IMR-90 (cell line): Measurements from ENCODE around the gene LBHD2. TPM values are rescaled to one million over a fixed set of nuclear protein-coding genes. Genes with fewer than 3 reads are reported as not detected.

Source experiments
- ATAC-seq: fragments of 200-7000 bp; cut with Tn5 transposase; 2 replicates; pipeline ENCODE4 v1.9.1; 2020; ENCODE audit warnings: low read depth, mild to moderate bottlenecking, moderate library complexity
- BruUV-seq: library from RNA; stranded (reverse); fragments of 400-500 nt; replicated peaks from 2 replicates; lab custom pipeline; 2021; lab: Mats Ljungman, UMichigan
- CTCF ChIA-PET: fragments of 300-600 bp; formaldehyde crosslinking; extraction: SDS; loops from one replicate; lab custom pipeline; 2021; ENCODE audit warnings: antibody characterized with exemption; lab: Yijun Ruan, JAX
- POLR2A ChIA-PET: fragments of 300-600 bp; sonication (Branson Sonifier 250); formaldehyde crosslinking; loops from one replicate; lab custom pipeline; 2022; ENCODE audit warnings: antibody characterized with exemption; ENCODE audit not compliant: unreplicated experiment; lab: Charles Lee
- DNase-seq: peaks from one replicate; pipeline ENCODE4 v3.0.0; 2013
- H2AFZ ChIP-seq: replicated peaks from 2 replicates; pipeline ENCODE3; 2013; ENCODE audit warnings: low read length, mild to moderate bottlenecking; ENCODE audit not compliant: poor library complexity
- H2AK5ac ChIP-seq: 2 replicates; pipeline ENCODE4 v1.6.1; 2013; ENCODE audit warnings: low read depth, low read length, inconsistent platforms
- H2AK9ac ChIP-seq: replicated peaks from 2 replicates; pipeline ENCODE3; 2013; ENCODE audit warnings: mild to moderate bottlenecking, low read depth, low read length, moderate library complexity; ENCODE audit not compliant: poor library complexity
- H2BK120ac ChIP-seq: 2 replicates; pipeline ENCODE4 v1.6.1; 2013; ENCODE audit warnings: low read depth, low read length, inconsistent platforms
- H2BK15ac ChIP-seq: 3 replicates; pipeline ENCODE4 v1.6.1; 2013; ENCODE audit warnings: low read depth, low read length, inconsistent platforms
- H2BK20ac ChIP-seq: 2 replicates; pipeline ENCODE4 v1.6.1; 2013; ENCODE audit warnings: low read depth, mild to moderate bottlenecking, inconsistent platforms, low read length, moderate library complexity
- H2BK5ac ChIP-seq: 2 replicates; pipeline ENCODE4 v1.6.1; 2013; ENCODE audit warnings: mild to moderate bottlenecking, low read depth, low read length, inconsistent platforms; ENCODE audit not compliant: poor library complexity, severe bottlenecking
- H3K14ac ChIP-seq: replicated peaks from 2 replicates; pipeline ENCODE4 v1.6.1; 2013; ENCODE audit warnings: low read depth, low read length, inconsistent platforms
- H3K18ac ChIP-seq: 2 replicates; pipeline ENCODE4 v1.6.1; 2013; ENCODE audit warnings: low read depth, low read length, control low read depth
- H3K23ac ChIP-seq: 2 replicates; pipeline ENCODE4 v1.6.1; 2013; ENCODE audit warnings: low read depth, low read length, inconsistent platforms
- H3K27ac ChIP-seq: 2 replicates; pipeline ENCODE4 v1.5.1; 2013; ENCODE audit warnings: mild to moderate bottlenecking, control low read depth, low read length; ENCODE audit not compliant: insufficient read depth
- H3K27me3 ChIP-seq: 2 replicates; pipeline ENCODE4 v1.6.1; 2013; ENCODE audit warnings: low read length; ENCODE audit not compliant: control insufficient read depth, insufficient read depth
- H3K36me3 ChIP-seq: 2 replicates; pipeline ENCODE4 v1.6.1; 2013; ENCODE audit warnings: low read length, mixed read lengths; ENCODE audit not compliant: control insufficient read depth, insufficient read depth
- H3K4ac ChIP-seq: 2 replicates; pipeline ENCODE4 v1.6.1; 2013; ENCODE audit warnings: low read depth, low read length, inconsistent platforms
- H3K4me1 ChIP-seq: 2 replicates; pipeline ENCODE4 v1.6.1; 2013; ENCODE audit warnings: low read length, mixed read lengths; ENCODE audit not compliant: control insufficient read depth, insufficient read depth
- H3K4me2 ChIP-seq: 2 replicates; pipeline ENCODE4 v1.6.1; 2013; ENCODE audit warnings: low read depth, mild to moderate bottlenecking, control low read depth, low read length, moderate library complexity
- H3K4me3 ChIP-seq: 2 replicates; pipeline ENCODE4 v1.5.1; 2013; ENCODE audit warnings: low read depth, mild to moderate bottlenecking, control low read depth, low read length, moderate library complexity; ENCODE audit not compliant: insufficient read depth
- H3K56ac ChIP-seq: 2 replicates; pipeline ENCODE4 v1.6.1; 2013; ENCODE audit warnings: low read length, inconsistent platforms; ENCODE audit not compliant: insufficient read depth; ENCODE audit errors: extremely low read depth
- H3K79me1 ChIP-seq, 2 experiments: 2 replicates each; pipeline ENCODE4 v1.6.1; 2013; ENCODE audit warnings: low read length in 2 of 2, inconsistent platforms in 1 of 2, low read depth in 1 of 2
- H3K9ac ChIP-seq: 2 replicates; pipeline ENCODE4 v1.6.1; 2013; ENCODE audit warnings: low read depth, low read length, control low read depth
- H3K9me1 ChIP-seq: 2 replicates; pipeline ENCODE4 v1.6.1; 2013; ENCODE audit warnings: low read length, inconsistent platforms; ENCODE audit not compliant: insufficient read depth
- H3K9me3 ChIP-seq: 2 replicates; pipeline ENCODE4 v1.6.1; 2013; ENCODE audit warnings: low read length; ENCODE audit not compliant: control insufficient read depth, insufficient read depth
- H4K20me1 ChIP-seq: 2 replicates; pipeline ENCODE4 v1.6.1; 2013; ENCODE audit warnings: low read length, inconsistent platforms; ENCODE audit not compliant: insufficient read depth
- H4K5ac ChIP-seq: 2 replicates; pipeline ENCODE4 v1.6.1; 2013; ENCODE audit warnings: mild to moderate bottlenecking, low read depth, low read length, control low read depth
- H4K8ac ChIP-seq, 2 experiments: 2 replicates each; pipeline ENCODE4 v1.6.1; 2013; ENCODE audit warnings: low read depth in 2 of 2, low read length in 2 of 2, control low read depth in 1 of 2, inconsistent platforms in 1 of 2
- H4K91ac ChIP-seq: 2 replicates; pipeline ENCODE4 v1.6.1; 2013; ENCODE audit warnings: low read depth, low read length, inconsistent platforms; ENCODE audit not compliant: insufficient read depth
- CHD1 ChIP-seq: IDR thresholded peaks from 2 replicates; pipeline ENCODE4 v1.6.1; 2012; ENCODE audit warnings: low read depth, low read length, improper control_type of control experiment
- FOS ChIP-seq: fragments of 150-350 bp; IDR thresholded peaks from 2 replicates; pipeline ENCODE4 v1.6.1; 2016; ENCODE audit warnings: low read depth, low read length
- NFE2L2 ChIP-seq: fragments of 150-350 bp; IDR thresholded peaks from 2 replicates; pipeline ENCODE4 v1.6.1; 2016; ENCODE audit warnings: low read depth, mild to moderate bottlenecking, low read length
- RAD21 ChIP-seq: IDR thresholded peaks from 2 replicates; pipeline ENCODE4 v1.6.1; 2012; ENCODE audit warnings: low read length, improper control_type of control experiment
- WGBS, 2 experiments: methylation state at CpG; one replicate each; pipeline versions ENCODE4 v1.1.5 to v1.1.7; 2013; ENCODE audit warnings: missing lambda C conversion rate in 2 of 2; ENCODE audit not compliant: insufficient read length in 1 of 2; ENCODE audit errors: extremely low coverage in 2 of 2; 5-methylcytosine and 5-hydroxymethylcytosine counted together
- dilution Hi-C: fragments of 300-500 bp; cut with HindIII; formaldehyde crosslinking; loops from one replicate; pipeline ENCODE4 v1.14.3; 2018; ENCODE audit warnings: low sequenced_read_pairs; ENCODE audit not compliant: unreplicated experiment
- in situ Hi-C: fragments of 300-500 bp; cut with MboI; formaldehyde crosslinking; loops from 3 replicates; pipeline ENCODE4 v1.14.3; 2019; ENCODE audit warnings: low sequenced_read_pairs, inconsistent platforms, mixed read lengths
- intact Hi-C: fragments of 100-400 bp; cut with micrococcal nuclease; formaldehyde crosslinking; loops from 2 replicates; pipeline ENCODE4 v1.10.0; 2022
- polyA plus RNA-seq, 3 experiments: library from polyadenylated mRNA; depleted of rRNA; stranded (reverse); fragments of >200 nt; gene quantifications; 2 replicates each; pipeline ENCODE4 v1.2.3, GENCODE V29; 2012; ENCODE audit warnings: low replicate concordance in 1 of 3
- total RNA-seq: library from RNA; depleted of rRNA; stranded (reverse); fragments of >200 nt; gene quantifications from 2 replicates; pipeline ENCODE4 v1.2.3, GENCODE V29; 2012

The LBHD2 gene
- total and polyA plus RNA-seq, 2 of the 4 experiments (the other 2 are of a cell fraction), result not detected

DNA sequence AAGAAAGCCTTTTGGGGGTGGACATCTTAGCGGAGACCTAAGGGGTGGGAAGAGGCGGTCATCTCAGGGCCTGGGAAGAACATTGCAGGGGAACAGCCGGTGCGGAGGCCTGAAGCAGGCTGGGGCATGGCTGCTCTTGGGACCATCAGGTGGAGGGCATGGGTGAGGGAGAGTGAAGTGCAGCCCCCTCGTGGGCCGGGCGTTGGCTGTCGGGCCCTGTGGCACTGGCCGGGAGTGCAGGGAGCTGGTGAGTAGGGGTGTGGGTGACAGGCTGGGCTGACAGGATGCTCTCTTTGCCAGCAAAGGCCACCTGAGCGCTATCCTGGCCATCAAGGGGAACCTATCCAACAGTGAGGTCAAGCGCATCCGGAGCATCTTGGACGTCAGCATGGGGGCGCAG, 50.9 kb downstream of the LBHD2 start:
- H3K4me3 ChIP-seq, result no peak overlapping the region
- no peaks in the 10 kb centered on the region for H3K9me3 ChIP-seq
- no peak overlapping the region for H3K4ac ChIP-seq
- no peak overlapping the region for H2AK5ac ChIP-seq
- H4K91ac ChIP-seq, result no peak overlapping the region
- no peak for TF ChIP-seq RAD21
- TF ChIP-seq NFE2L2, result no peak
- TF ChIP-seq FOS, result no peak
- no peak for TF ChIP-seq CHD1
- H4K8ac ChIP-seq, result no peak overlapping the region
- no peak overlapping the region for H2AFZ ChIP-seq
- peaks cover 13% of the 10 kb centered on the region for H3K9me1 ChIP-seq
- H3K14ac ChIP-seq, result no peak overlapping the region
- DNase-seq (no peak), ATAC-seq (no peak)
- H3K9ac ChIP-seq, result no peak overlapping the region
- dilution Hi-C loops (no loop called here), intact Hi-C loops (no loop called here), in situ Hi-C loops (no loop called here)
- no peaks in the 10 kb centered on the region for H3K27me3 ChIP-seq
- no peak overlapping the region for H3K56ac ChIP-seq
- H2BK15ac ChIP-seq, result no peak overlapping the region
- ChIA-PET CTCF (no interaction called here), POLR2A (no interaction called here)
- H3K27ac ChIP-seq, result no peak overlapping the region
- no peak overlapping the region for H2BK120ac ChIP-seq
- no peak overlapping the region for H3K23ac ChIP-seq
- 94% methylated on average over 8 of the region's 14 CpGs; no CpG with 5 or more reads in 1 of the 2 experiments for WGBS, 2 experiments
- H4K5ac ChIP-seq, result no peak overlapping the region
- H3K18ac ChIP-seq, result no peak overlapping the region
- no peaks in the 10 kb centered on the region; a peak in 1 of 4 replicates for H3K79me1 ChIP-seq
- H2BK20ac ChIP-seq, result no peak overlapping the region
- H3K4me1 ChIP-seq, result peaks cover 18% of the 10 kb centered on the region
- peaks cover 3% of the 10 kb centered on the region; the same call in 1 of the 2 replicates for H4K20me1 ChIP-seq
- BruUV-seq, result no TSS peak
- H3K4me2 ChIP-seq, result no peak overlapping the region
- H2AK9ac ChIP-seq, result no peak overlapping the region
- no peaks in the 10 kb centered on the region for H3K36me3 ChIP-seq
- H2BK5ac ChIP-seq, result no peak overlapping the region
